GM18873 (cell line): Measurements from ENCODE around the gene CXorf49.
"Not testable (repeated sequence)": the region's sequence is repeated elsewhere in the genome, so short reads cannot be mapped to it uniquely, and the experiment has no call there.

Experiments
- ATAC-seq: cut with Tn5 transposase; IDR thresholded peaks from one replicate; pipeline ENCODE4 v1.9.1; 2021; ENCODE audit warnings: mild to moderate bottlenecking, moderate library complexity, moderate number of reproducible peaks; ENCODE audit not compliant: unreplicated experiment, low FRiP score

CXorf49 gene

DNA sequence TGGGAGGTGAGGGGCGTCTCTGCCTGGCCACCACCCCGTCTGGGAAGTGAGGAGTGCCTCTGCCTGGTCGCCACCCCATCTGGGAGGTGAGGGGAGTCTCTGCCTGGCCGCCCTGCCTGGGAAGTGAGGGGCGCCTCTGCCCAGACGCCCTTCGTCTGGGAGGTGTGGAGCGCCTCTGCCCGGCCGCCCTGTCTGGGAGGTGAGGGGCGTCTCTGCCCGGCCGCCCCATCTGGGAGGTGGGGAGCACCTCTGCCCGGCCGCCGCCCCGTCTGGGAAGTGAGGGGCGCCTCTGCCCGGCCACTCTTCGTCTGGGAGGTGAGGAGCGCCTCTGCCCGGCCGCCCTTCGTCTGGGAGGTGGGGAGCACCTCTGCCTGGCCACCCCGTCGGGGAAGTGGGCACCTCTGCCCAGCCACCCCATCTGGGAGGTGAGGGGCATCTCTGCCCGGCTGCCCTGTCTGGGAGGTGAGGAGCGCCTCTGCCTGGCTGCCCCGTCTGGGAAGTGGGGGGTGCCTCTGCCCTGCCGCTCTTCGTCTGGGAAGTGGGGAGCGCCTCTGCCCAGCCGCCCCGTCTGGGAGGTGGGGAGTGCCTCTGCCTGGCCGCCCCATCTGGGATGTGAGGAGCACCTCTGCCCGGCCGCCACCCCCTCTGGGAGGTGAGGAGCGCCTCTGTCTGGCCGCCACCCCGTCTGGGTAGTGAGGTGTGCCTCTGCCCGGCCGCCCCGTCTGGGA is 41.9 kb downstream of the CXorf49 start:
- not testable (repeated sequence) for ATAC-seq

DNA sequence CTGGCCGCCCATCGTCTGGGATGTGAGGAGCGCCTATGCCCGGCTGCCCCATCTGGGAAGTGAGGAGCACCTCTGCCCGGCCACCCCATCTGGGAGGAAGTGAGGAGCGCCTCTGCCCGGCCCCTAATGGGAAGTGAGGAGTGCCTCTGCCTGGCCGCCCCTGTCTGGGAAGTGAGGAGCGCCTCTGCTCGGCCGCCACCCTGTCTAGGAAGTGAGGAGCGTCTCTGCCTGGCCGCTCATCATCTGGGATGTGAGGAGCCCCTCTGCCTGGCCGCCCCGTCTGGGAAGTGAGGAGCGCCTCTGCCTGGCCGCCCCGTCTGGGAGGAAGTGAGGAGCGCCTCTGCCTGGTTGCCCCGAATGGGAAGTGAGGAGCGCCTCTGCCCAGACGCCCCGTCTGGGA is 42.4 kb downstream of the CXorf49 start:
- not testable (repeated sequence) for ATAC-seq

DNA sequence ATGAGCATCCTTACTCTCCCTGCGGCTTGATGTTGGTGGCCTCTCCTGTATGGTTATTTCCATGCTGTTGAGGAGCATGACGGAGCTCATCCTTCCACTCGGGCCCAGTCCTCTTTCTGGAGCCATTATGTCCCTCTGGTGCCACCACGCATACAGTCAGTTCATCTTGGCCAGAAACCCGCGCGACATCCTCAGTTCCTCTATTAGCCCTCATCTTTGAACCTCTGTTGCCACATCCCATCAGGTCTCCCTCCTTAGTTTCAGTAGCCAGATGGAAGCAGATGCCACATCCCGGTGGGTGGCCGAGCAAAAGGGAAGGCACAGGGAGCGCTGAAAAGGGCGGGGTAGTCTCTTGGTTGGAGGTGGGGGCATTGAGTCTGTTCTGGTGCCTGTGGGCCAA is 46.1 kb downstream of the CXorf49 start:
- no peak for ATAC-seq

DNA sequence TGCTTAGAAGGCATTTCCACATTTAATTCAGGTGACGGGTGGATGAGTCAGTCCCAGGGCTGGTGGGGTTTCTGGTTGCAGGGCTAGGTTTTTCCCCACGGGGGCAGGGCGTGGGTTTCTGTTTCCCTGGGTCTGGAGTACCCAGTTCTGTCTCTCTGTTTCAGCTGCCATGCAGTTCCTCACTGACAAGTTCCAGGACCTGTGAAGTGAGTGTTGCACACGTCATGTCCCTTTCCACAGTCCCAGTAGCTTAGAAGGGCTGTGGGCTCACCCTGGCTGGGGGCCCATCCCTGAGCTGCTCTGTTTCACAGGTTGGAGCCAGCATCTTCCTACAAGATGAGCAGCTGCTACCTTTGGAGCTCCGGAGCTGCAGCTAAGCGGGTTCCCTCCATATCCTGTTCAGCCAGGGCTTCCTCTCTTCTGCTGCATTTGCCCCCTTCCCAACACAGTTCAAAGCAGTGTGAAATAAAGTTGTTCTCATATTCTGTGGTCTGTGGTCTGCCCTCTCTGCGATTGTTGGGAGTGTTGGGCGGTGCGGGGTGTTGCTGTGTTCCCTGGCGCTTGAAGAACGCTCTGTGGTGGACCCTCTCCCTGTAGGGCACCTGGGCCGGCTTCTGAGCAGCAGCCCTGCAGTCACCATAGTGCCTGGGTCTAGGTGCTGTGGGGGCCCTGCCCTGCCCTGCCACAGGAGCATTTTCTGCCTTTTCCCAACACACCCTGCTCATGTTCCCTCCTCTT is 46.9 kb downstream of the CXorf49 start:
- ATAC-seq = no peak

DNA sequence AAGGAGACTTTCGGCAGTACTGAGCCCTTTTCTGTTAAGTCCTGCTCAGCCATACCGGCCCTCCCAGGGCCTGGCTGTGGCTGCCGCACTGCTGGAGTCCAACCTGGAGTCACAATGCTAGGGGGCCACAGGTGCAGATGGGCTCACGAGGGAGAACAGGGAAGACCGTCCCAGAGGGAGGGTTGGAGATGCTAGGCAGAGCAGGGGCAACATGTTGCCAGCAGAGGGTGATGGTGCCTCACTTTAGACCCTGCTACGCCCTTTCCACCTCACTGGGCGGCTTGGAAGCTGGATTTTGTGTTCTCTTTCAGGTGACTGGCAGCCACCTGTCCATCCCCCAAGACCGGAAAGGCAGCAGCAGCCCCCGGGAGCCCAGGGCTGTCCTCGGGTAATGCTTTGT is 48.1 kb downstream of the CXorf49 start:
- ATAC-seq = not testable (repeated sequence)

DNA sequence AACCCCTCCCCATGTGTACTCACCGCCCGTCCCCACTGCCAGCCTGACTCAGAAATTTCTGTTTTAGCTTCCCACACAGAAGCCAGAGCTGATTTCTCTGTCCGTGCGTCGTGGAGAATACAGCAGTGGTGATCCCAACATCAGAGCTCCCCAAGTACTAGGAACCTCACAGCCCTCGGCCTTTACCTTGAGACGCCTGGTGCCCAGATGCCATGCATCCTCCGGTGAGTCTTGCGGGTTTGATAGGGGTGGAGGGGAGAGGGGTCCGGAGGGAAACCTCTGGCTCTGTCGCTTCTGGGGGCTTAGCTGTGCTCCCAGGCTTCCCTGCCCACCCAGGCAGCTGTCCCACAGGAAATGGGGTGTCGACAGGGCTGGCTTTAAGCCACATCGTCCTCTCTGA is 48.6 kb downstream of the CXorf49 start:
- no peak for ATAC-seq

DNA sequence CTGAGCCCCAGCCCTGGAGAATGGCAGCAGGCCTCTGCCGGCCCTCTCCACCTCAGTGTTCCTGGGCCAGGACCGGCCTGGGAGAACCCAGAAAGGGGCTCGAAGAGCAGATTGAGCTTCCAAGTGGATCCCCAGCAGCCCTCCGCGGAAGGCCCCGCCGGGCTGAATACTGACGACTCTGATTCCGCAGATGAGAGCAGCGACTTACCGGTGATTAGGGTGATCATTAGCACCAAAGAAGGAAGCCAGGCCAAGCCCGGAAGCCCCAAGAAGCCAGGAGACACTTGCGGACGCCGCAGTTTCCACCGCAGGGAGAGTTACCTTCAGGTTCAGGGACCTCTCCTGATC is 49.9 kb downstream of the CXorf49 start:
- no peak for ATAC-seq

DNA sequence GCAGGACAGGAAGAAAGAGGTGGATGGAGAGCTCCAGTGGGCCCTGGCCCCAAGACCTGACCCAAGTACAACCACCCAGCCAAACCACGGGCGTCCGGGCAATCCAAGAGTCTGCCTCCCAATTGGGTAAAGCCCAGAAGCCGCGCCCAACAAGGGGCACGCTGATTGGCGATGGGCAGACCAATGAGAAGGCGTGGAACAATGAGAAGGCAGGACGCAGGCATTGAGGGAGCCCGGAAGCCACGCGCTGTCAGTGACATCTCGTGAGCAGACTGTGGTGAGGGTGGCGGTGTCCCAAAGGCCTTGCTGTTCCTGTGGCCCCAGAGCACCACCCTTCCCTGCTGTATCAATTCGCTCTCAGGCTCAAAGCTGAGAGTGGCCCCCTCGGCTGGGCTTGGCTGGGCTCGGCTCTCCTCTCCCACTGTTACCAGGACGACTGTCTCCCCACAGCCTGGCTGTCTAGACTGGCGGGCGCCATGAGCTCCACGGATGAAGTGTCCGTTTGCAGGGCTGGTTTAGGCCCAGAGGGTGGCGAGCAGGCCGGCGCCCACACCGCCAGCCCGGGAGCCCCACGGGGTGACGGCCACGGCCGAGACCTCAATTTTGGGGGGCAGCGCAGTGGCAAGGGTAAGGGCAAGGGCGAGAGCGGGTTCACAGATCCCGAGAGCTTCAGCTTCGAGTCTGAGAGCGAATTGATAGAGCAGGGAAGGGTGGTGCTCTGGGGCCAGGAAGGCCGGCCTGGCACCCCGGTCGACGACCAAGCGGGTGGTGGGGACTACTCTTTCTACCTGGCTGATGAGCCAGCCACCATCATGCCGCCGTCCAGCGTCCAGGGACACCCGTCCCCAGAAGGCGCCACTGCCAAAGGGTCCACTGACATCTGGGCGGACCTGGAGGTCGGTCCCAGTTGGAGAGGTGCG is 50.5 kb downstream of the CXorf49 start, which contains the start of gene LOC101059915:
Gene LOC101059915, plus strand, starts transcription at position 219 of the 920 bp plus-strand sequence.
- no peak for ATAC-seq

DNA sequence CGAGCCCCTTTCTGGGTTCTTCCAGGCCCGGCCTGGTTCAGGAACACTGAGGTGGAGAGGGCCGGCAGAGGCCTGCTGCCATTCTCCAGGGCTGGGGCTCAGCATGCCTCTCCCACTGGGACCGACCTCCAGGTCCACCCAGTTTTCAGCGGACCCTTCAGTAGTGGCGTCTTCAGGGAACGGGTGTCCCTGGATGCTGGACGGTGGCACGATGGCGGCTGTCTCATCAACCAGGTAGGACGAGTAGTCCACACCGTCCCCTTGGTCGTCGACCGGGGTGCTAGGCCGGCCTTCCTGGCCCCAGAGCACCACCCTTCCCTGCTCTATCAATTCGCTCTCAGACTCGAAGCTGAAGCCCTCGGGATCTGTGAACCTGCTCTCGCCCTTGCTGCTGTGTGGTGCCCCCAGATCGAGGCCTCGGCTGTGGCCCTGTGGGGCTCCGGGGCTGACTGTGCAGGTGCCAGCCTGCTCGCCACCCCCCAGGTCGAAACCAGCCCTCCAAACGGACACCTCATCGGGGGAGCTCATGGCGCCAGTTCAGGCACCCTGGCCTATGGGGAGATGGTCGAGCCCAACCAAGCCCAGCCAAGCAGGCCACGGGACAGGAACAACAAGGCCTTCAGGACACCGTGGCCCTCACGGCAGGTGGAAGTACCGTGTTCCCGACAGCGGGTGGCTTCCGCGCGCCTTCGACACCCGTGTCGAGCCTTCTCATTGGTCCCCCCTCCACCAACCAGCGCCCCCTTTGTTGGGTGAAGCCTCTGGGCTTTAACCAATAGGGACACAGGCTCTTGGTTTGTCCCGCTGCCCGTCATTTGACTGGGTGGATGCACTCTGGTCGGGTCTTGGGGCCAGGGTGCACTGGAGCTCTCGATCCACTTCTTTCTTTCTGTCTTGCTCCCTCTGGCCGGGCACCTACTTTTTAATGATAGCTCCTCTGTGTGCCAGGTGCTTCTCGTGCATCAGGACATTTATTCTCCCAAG is 51.6 kb downstream of the CXorf49 start:
- ATAC-seq = no peak

DNA sequence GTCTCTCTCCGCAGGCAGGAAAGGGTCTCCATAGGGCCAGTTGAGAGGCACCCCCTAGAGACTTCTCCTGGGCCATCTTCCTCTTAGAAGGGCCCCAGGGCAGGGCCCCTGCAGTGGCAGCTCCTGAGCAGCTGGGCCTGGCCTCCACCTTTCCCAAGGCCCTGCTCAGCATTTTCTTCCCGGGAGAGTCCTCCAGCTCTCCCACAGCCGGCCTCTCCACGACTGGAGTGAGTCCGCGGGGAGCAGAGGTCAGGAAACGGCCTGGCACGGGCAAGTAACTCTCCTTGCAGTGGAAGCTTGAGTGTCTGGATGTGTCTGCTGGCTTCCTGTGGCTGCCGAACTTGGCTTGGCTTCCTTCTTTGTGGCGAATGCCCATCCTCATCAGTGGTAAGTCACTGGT is 52.3 kb downstream of the CXorf49 start:
- ATAC-seq = no peak

DNA sequence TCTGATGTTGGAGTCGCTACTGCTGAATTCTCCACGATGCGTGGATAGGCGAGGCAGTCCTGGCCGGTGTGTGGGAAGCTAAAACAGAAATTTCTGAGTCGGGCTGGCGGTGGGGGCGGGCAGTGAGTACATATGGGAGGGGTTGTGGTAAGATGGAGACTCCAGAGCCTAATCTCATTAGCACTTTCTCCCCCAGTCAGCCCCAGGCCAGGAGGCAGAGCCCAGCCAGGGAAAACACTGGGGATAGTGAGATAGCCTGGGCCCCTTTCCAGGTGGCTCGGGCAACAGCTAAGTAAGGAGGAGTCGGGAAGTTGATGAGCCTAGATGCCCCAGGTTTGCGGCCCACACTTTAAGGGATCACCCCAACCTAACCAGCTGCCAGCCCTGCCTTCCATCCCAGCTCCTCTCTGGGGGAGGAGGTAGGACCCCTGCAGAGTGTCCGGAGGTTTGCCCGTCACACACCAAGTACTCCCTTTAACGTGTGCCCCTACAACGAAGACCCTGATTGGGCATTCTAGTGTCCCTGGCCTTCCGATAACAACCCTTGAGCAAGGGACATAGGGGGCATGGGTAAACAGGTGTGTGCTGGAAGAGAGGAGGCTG is 53.1 kb downstream of the CXorf49 start:
- no peak for ATAC-seq
